Measurements from ENCODE around the gene PLN.

- TF ChIP-seq CTCF (IDR thresholded peaks at IDR 0.05) (no peak), ZFX (IDR thresholded peaks at IDR 0.05; ENCODE audit: borderline replicate concordance) (no peak)
Observed at GRCh38 chr6:118571121-118571520, 23.0 kb downstream of the PLN start.
